AG08396 (cell line): ENCODE data around the gene XBP1.
"Not testable (repeated sequence)": the region's sequence is repeated elsewhere in the genome, so short reads cannot be mapped to it uniquely, and the experiment has no call there.

Source experiments
- DNase-seq: peaks from one replicate; pipeline ENCODE4 v3.0.0; 2012; ENCODE audit warnings: low spot score, mixed read lengths

Gene XBP1

DNA sequence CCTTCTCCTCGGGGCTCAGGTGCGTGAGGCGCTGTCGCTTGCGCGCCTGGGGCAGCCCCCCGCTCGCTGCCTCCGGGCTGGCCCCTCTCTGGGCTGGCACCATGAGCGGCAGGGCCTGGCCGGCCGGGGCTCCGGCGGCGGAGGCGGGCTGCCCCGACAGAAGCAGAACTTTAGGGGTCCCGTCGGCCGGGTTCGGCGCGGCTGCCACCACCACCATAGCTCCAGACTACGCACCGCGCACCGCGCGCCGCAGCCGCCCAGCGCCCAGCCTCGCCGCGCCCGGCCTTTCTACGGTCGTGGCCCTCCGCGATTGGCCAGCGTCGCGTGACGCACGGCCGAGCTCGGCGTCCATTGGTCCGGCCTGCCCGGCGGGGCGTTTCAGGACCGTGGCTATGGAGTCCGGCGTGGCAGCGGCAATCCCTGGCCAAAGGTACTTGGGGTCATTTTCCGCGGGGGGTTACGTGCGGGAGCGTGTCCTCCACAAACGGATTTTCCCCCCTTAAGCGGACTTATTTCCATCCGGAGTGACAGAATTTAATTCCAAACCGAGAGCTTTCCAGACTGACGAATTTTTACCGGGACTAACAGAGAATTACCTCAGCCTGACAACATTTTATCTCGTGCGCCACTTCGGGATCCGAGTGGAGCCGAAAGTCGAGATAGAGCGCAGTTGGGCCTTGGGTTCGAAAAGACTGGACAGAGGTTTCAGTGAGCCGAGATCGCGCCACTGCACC lies at the start of gene XBP1:
TSS of gene XBP1 (minus strand) at position 262 of the 734 bp plus-strand sequence.
- DNase-seq: peak; percentile 99

DNA sequence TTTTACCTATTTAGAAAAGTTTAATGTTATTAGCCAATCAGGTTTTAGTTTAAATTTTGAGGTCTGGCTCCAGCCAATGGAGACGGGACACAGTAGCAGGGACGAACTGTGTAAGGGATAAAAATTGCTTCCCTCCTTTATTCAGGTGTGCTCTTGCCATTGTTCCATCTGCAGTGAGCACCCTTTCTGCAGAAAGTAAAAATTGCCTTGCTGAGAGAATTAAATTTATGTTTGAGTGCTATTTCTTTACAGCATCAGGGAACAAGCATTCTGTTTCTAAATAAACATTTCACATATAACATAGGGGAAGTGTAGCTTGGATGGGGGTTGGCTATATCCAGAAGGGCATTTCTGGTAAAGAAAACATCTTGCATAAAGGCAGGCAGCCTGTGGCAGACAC lies 46.6 kb upstream of the XBP1 start:
- DNase-seq: no peak

DNA sequence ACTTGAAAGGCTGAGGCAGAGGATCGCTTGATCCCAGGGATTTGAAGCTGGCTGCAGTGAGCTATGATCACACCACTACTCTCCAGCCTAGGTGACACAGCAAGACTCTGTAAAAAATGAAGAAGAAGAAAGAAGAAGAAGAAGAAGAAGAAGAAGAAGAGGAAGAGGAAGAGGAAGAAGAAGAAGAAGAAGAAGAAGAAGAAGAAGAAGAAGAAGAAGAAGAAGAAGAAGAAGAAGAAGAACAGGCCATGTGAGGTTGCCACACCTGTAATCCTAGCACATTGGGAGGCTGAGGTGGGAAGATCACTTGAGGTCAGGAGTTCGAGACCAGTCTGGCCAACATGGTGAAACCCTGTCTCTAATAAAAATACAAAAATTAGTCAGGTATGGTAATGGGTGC lies 43.9 kb upstream of the XBP1 start:
- not testable (repeated sequence) for DNase-seq

DNA sequence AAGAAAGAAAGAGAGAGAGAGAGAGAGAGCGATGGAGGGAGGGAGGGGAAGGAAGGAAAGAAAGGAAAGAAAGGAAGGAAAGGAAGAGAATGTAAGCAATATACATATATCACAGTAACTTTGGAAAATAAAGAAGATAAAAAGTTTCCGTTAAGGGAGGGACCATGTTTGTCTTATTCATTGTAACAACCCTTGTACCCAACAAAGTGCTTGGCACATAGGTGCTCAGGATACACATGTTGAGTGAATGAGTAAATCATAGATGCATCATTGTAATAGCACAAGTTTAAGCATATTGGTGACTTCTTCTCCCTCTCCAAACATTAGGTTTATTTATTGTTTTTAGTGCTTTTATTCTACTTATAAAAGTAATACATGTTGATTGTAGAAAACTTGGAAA lies 43.3 kb upstream of the XBP1 start:
- DNase-seq: no peak

DNA sequence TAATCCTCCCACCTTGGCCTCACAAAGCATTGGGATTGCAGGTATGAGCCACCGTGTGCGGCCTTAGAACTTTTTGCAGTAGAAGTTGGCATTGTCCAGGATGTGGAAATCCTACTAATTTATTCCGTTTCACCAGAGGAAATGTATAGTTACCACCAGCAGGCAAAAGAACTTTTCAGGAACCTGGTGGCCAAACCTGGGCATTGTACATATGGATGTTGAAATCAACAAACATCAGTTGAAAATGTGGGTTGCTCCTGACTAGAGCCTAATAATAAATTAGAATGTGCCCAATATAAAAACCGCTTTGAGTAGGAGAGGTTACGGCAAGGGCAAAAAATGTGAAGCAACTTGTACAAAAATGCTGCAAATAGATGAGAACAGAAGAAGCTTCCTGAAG lies 40.7 kb upstream of the XBP1 start:
- no peak for DNase-seq

DNA sequence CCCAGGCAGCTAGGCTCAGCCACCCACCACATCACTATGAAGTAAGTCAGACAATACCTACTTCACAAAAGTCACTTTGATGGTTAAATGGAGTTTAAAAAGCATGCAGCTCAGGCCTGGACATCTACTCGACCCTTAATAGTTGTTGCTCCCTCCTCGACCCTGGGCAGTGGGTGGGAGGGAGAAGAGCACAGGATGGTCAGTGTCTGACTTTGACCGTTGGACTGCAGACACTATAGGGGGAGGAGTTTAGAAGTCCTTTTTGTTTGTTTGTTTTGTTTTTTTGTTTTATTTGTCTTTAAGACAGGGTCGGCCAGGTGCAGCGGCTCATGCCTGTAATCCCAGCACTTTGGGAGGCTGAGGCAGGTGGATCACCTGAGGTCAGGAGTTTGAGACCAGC lies 38.6 kb upstream of the XBP1 start:
- no peak for DNase-seq

DNA sequence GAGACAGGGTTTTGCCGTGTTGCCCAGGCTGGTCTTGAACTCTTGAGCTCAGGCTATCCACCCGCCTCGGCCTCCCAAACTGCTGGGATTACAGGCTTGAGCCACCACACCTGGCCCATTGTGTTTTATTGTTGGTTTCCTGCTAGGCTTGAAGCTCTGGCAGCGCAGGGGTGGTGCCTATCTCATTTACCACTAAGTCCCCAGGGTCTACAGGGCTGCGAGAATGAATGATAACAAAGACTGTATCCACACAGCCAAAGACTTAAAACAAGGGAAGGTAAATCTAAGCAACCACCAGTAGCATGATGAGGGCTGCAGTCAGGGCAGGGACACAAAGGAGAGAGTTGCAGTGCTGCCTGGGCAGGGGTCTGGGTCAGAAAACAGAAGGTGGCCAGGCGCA lies 37.3 kb upstream of the XBP1 start:
- no peak for DNase-seq

DNA sequence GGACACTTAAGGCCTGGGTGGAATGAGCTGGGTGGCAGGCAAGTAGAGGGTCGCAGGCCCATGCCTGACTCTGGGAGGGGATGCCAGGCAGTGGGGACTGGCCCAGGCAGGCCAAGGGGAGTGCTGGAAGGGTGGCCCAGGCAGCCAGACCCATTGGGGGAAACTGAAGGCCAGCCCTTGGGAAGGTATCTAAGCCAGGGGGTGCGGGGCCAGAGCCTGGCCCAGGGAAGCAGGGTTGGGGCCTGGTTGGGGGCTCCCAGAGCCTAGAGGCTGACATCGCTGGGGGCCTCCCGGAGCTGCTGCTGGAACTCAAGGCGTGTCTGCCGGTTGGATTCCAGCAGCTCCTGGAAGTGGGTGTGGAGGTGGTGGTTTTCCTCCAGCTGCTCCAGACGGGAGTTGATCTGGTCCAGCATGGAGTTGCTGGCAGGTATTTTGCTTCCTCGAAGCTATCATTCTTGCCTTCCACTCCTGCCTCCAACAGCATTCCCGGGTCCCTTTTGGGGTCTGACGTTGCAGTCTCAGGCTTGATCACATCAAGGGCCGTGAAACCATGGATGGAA lies 35.3 kb upstream of the XBP1 start:
- DNase-seq: no peak

DNA sequence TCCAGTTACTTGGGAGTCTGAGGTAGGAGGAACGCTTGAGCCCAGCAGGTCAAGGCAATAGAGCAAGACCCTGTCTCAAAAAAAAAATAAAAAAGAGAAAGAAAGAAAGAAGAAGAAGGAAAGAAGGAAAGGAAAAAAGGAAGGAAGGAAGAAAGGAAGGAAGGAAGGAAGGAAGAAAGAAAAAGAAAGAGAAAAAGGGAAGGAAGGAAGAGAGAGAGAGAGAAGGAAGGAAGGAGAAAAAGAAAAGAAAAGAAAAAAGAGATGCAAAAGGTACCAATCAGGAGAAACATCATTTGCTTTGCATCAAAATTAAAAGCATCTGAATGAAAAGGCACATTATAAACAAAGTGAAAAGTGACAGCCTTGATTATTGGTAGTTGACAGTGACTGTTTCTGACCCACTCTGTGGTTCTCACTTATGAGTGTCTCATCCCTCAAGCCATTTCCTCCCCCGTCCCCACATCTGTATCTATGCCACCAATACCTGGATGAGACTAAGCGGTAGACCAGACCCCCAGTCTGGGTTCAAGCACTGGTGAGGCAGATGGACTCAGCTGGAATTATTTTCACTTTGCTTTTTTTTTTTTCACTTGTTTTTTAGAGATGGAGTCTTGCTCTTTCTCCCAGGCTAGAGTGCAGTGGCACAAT lies 33.0 kb upstream of the XBP1 start:
- DNase-seq: no peak

DNA sequence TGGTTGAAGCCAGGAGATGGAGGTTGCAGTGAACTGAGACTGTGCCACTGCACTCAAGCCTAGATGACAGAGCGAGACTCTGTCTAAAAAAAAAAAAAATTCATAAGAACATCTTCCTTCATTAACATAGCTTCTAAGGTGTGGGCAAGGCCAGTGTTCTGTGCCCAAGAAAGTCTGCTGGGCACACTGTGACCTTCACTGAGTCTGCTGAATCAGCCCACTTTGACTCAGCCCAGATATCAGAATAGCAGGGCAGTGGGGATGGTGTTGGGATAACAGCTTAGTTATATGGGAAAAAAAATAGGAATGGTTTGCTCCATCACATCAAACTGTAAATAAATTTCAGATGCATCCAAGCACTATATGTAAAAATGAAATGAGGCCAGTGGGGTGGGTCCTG lies 32.4 kb upstream of the XBP1 start:
- no peak for DNase-seq

DNA sequence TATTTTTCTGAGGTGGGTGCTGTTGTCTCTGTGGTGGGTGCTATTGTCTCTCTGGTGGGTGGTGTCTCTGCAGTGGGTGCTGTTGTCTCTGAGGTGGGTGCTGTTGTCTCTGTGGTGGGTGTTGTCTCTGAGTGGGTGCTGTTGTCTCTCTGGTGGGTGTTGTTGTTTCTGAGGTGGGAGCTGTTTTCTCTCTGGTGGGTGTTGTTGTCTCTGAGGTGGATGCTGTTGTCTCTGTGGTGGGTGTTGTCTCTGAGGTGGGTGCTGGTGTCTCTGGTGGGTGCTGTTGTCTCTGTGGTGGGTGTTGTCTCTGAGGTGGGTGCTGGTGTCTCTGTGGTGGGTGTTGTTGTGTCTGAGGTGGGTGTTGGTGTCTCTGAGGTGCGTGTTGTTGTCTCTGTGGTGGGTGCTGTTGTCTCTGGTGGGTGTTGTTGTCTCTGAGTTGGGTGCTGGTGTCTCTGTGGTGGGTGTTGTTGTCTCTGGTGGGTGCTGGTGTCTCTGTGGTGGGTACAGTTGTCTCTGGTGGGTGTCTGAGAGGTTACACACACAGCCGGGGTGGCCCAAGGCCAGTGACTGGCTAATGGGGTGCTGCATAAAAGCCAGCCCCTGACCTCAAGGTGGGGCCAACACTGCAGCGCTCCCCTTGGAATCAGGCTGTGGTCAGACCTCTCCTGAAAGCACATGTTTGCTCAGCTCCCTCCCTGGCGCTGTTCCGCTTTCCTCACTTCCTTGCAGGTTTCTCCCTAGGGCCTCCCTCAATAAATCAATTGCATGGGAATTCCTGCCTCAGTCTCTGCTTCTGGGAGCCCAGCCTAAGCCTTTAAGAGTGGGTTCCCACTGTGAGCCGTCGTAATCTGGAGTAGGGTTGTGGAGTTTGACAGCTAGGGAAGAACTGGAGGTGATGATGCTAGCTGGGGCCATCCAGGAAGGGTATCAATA lies 31.0 kb upstream of the XBP1 start:
- no peak for DNase-seq

DNA sequence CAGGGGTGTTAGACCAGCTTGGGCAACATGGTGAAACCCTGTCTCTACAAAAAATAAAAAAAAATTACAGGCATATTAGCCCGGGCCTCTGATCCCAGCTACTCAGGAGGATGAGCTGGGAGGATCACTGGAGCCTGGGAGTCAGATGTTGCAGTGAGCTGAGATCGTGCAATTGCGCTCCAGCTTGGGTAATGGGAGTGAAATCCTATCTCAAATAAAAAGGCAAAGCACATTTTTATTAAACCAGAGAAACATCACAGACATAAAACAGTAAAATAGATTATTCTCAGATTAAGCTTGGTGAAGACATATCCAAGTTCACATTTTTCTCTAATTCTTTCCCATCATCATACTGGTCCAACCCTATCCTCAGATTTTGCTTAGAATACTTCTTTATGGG lies 30.1 kb upstream of the XBP1 start:
- DNase-seq: no peak

DNA sequence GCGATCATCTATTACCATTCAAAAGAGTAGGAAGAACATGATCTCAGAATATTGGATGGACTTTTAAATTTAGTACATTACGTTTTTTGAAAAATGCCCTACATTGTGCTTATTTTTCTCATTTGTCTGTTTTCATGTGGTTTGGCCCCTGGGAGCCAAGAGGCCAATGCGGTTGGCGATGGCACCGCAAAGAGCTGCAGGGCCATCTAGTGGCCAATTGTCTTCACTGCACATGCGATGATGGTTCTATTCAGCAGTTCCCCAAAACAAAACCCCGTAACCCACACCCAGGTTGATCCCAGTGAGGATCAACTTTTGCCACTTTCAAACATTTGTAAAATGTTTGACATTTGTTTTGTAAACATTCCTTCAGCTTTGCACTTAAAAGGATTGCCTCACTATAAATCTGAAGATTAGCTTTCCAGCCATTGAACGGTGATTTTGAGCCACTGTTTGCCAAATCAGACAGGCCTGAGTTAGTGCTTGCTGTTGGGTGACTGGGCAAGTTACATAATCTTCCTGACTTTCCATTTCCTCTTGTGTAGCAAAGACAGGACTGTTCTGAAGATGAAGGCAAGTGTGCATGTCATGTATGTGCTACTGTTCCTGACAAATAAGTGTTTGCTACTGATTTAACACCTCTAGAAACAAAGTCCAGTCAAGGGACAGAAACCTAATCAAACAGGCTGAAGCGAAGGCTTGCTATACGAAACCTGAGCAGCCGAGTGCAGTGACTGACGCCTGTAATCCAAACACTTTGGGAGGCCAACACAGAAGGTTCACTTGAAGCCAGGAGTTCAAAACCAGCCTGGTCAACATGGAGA lies 29.2 kb upstream of the XBP1 start:
- DNase-seq: peak; percentile 84

DNA sequence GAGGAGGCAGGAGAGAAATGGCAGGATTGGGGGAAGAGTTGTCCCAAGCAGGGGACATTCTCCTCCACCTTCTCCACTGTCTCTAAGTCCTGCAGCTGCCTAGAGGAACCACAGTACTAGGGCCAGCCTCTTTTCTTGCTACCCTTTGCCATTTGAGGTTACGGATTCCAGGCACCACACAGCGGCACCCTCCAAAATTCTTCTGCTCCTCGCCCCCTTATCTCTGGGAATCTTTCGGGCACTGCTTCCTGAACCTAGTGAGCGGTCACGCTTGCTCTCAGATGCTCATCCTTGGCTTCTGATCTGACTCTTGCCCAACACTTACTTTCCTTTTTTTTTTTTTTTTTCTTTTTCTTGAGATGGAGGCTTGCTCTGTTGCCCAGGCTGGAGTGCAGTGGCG lies 26.6 kb upstream of the XBP1 start:
- DNase-seq: no peak

DNA sequence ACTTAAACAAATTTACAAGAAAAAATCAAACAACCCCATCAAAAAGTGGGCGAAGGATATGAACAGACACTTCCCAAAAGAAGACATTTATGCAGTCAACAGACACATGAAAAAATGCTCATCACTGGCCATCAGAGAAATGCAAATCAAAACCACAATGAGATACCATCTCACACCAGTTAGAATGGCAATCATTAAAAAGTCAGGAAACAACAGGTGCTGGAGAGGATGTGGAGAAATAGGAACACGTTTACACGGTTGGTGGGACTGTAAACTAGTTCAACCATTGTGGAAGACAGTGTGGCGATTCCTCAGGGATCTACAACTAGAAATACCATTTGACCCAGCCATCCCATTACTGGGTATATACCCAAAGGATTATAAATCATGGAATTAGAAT lies 26.1 kb upstream of the XBP1 start:
- not testable (repeated sequence) for DNase-seq

DNA sequence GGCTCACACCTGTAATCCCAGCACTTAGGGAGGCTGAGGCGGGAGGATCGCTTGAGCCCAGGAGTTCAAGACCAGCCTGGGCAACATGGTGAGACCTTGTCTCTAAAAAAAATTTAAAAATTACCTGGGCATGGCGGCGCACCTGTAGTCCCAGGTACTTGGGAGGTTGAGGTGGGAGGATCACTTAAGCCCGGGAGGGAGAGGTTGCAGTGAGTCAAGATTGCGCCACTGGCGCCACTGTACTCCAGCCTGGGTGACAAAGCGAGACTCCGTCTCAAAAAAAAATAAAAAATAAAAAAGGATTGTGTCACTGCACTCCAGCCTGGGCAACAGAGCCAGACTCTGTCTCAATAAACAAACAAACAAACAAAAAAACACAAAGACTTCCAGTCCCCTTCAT lies 24.1 kb upstream of the XBP1 start:
- not testable (repeated sequence) for DNase-seq

DNA sequence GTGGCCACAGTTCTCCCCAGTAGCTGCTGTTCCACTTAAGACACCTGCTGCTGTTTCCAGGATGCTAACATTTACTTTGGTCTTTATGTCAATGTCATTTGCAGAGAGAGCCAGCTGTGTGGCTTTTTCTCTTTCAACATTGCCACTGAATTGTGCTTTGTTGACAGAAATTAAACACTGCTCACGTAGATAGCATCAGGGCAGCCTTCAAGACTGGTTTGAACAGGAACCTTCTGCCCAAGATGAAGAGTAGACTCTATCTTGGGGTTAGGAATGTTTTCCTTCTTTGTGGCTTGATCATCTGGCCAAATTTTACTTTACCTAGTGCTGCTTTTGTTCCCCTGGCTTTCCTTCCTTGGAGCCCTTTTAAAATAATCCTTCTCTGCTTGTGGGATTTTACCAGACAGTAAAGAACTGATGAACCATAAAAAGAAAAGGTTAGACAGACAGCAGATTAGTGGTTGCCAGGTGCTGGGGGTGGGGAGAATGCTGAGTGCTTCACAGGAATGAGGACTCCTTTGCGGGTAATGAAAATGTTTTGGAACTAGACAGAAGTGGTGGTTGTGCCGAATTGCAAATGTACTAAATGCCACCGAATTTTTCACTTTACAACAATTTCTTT lies 22.7 kb upstream of the XBP1 start:
- no peak for DNase-seq

DNA sequence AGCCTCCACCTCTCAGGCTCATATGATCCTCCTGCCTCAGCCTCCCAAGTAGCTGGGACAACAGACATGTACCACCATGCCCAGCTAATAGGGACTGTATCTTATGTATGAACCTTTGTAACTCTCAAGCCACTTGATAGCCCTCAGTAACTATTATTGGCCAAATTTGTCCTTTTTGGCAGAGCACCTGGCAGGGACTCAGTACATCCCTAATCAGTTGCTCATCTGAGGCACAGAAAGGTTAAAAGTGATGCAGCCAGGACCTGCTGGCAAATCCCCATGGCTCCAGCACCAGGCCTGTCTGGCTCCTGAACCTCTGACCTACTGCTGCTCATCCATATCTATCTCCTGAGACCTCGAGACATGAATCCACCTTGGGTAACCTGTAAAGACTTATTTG lies 21.1 kb upstream of the XBP1 start:
- no peak for DNase-seq

DNA sequence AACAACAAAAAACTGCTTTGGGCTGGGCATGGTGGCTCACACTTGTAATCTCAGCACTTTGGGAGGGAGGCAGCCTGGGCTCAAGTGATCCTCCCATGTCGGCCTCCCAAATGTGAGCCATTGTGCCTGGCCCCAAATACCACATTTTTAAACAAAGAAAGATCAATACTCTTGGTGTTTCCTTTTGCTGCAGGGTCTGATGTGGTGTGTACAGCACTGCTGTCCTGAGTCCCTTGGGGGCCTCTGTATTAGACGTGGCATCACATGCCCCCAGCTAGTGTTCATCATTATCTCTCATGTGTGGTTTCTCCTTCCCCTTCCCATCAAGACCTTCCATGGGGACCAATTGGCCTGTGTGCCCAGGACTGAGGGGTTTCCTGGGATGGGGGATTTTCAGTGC lies 20.5 kb upstream of the XBP1 start:
- no peak for DNase-seq

DNA sequence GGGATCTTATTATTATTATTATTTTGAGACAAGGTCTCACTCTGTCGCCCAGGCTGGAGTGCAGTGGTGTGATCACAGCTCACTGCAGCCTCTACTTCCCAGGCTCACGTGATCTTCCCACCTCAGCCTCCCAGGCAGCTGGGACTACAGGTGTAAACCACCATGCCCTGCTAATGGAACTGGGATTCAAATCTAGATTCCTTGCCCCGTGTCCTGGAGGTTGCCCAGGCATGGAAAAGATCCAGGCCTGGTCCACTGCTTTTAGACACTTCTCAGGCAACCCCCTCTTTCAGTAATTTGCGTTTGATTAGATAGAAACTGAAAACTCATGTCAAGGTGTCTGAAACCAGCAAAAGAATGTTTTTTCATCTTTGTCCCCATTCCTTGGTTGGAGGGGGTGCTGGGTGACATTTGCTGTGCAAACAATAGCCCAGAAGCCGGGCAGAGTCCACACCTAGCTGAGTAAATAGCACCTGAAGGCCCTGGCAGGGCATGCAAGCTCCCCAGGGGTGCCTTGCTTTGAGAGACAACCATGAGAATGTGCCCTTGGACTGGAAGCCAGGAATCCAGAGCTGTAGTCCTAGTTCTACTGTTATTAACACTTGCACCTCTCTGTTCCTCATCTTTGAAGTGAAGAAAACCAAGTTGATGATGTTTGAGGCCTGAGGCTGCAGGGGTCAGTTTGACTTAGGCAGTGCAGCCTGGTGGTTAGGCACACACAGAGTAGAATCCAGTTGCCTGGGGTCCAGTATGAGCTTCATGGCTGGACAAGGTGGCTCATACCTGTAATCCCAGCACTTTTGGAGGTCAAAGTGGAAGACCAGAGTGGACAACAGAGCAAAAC lies 19.1 kb upstream of the XBP1 start:
- no peak for DNase-seq
